DND-41 (cell line): ENCODE measurements around the gene POLN.

Experiments
- ATAC-seq: fragments of 200-7000 bp; cut with Tn5 transposase; 3 replicates; pipeline ENCODE4 v1.9.1; 2021; ENCODE audit warnings: low read depth; ENCODE audit not compliant: insufficient read depth
- DNase-seq: peaks from one replicate; pipeline ENCODE4 v3.0.0-alpha.2; 2020
- H2AFZ ChIP-seq: 2 replicates; pipeline ENCODE4 v1.6.0; 2012; ENCODE audit warnings: low read depth, low read length
- H3K27ac ChIP-seq: 2 replicates; pipeline ENCODE4 v1.5.1; 2012; ENCODE audit warnings: low read length, inconsistent platforms
- H3K27me3 ChIP-seq: fragments of 200-600 bp; sonication (generic); 2 replicates; pipeline ENCODE4 v1.6.0; 2012; ENCODE audit warnings: low read length, mild to moderate bottlenecking, inconsistent platforms; ENCODE audit not compliant: insufficient read depth, poor library complexity
- H3K36me3 ChIP-seq: 2 replicates; pipeline ENCODE4 v1.5.1; 2012; ENCODE audit warnings: low read length, inconsistent platforms; ENCODE audit not compliant: insufficient read depth
- H3K4me1 ChIP-seq: 2 replicates; pipeline ENCODE4 v1.5.1; 2012; ENCODE audit warnings: mild to moderate bottlenecking, low read length; ENCODE audit not compliant: insufficient read depth
- H3K4me2 ChIP-seq: 2 replicates; pipeline ENCODE4 v1.6.0; 2012; ENCODE audit warnings: mild to moderate bottlenecking, moderate library complexity, low read length, inconsistent platforms; ENCODE audit not compliant: insufficient read depth
- H3K4me3 ChIP-seq, 2 experiments: fragments of 200-600 bp in 1 of 2; shearing (Covaris generic) in 1 of 2; 2 replicates each; pipeline ENCODE4 v1.5.1; 2012 to 2016; ENCODE audit warnings: inconsistent platforms in 2 of 2, low read length in 2 of 2, mild to moderate bottlenecking in 2 of 2, low read depth in 1 of 2, moderate library complexity in 1 of 2
- H3K79me2 ChIP-seq: 2 replicates; pipeline ENCODE4 v1.6.0; 2012; ENCODE audit warnings: low read length, inconsistent platforms; ENCODE audit not compliant: insufficient read depth
- H3K9ac ChIP-seq: 2 replicates; pipeline ENCODE4 v1.6.0; 2012; ENCODE audit warnings: low read depth, mild to moderate bottlenecking, inconsistent platforms, low read length, moderate library complexity
- H3K9me3 ChIP-seq: 2 replicates; pipeline ENCODE4 v1.5.1; 2012; ENCODE audit warnings: low read length, moderate library complexity, mild to moderate bottlenecking, inconsistent platforms; ENCODE audit not compliant: insufficient read depth, severe bottlenecking
- H4K20me1 ChIP-seq: 2 replicates; pipeline ENCODE4 v1.6.0; 2012; ENCODE audit warnings: low read length; ENCODE audit not compliant: insufficient read depth
- CTCF ChIP-seq: IDR thresholded peaks from 2 replicates; pipeline ENCODE4 v1.5.1; 2012; ENCODE audit warnings: borderline replicate concordance, low read length, moderate library complexity, mild to moderate bottlenecking; ENCODE audit not compliant: poor library complexity, severe bottlenecking; ENCODE audit errors: extremely low read depth
- EZH2 ChIP-seq: IDR thresholded peaks from 3 replicates; pipeline ENCODE4 v1.6.1; 2012; ENCODE audit warnings: borderline replicate concordance, low read depth, mild to moderate bottlenecking, moderate library complexity, low read length, inconsistent platforms; ENCODE audit not compliant: severe bottlenecking

Gene POLN

DNA sequence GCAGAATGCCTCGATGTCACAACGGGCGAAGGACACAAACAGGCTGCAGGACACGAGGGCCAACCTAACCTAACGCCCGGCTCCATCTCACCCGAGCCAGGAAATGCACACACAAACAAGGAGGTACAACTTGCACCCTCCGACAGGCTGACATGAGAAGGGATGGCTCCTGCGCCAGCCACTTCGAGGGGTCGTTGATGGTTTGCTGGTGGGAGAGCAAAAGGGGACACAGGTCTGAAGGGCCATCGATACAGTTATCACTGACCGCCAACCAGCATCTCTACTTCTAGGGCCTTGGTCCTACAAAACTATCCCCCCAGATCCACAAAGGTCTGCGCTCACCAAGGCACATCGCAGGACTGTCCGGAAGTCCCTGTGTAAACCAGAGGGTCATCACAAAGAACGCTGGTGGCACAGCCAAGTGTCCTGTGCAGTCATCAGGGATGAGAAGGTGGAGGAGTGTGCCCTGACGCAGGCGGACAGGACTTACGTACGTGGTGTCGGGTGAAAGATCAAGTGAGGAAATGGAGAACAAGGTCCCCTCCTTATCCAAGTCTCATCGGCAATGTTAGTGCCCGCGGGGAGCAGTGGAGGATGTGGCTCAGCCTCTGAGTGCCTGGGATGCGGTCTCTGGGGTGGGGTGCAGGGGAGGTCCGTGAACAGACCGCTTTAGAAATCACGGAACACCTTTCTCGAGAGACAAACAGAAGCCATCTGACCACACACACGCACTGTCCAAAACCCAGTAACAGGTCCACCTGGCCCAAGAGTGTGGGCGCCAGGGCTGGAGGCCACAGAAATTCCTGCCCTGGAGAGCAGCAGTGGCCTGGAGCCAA is 13.0 kb upstream of the POLN start:
- Histone ChIP-seq H3K9me3 (no peaks in the 10 kb centered on the region), H3K27ac (no peak overlapping the region), H4K20me1 (peaks cover 65% of the 10 kb centered on the region), H3K4me1 (peaks cover 9% of the 10 kb centered on the region), H3K79me2 (peaks cover 16% of the 10 kb centered on the region), H3K9ac (no peak overlapping the region), H3K4me2 (no peak overlapping the region), H2AFZ (no peak overlapping the region), H3K27me3 (no peaks in the 10 kb centered on the region), H3K36me3 (peaks cover 76% of the 10 kb centered on the region), H3K4me3 (no peak overlapping the region)
- no peak for TF ChIP-seq EZH2
- no peak for TF ChIP-seq CTCF
- no peak for DNase-seq
- ATAC-seq, result no peak

GRCh38 chr4:2253160-2254084 is 11.5 kb upstream of the POLN start:
- Histone ChIP-seq H3K79me2 (peaks cover 2% of the 10 kb centered on the region; the same call in 1 of the 2 replicates), H3K27me3 (no peaks in the 10 kb centered on the region), H3K9me3 (no peaks in the 10 kb centered on the region), H3K4me3 (no peak overlapping the region), H2AFZ (no peak overlapping the region), H4K20me1 (peaks cover 54% of the 10 kb centered on the region), H3K9ac (no peak overlapping the region), H3K4me2 (no peak overlapping the region), H3K4me1 (no peaks in the 10 kb centered on the region), H3K36me3 (peaks cover 68% of the 10 kb centered on the region), H3K27ac (no peak overlapping the region)
- no peak for TF ChIP-seq CTCF
- ATAC-seq, result no peak
- DNase-seq, result peak; percentile 3

DNA sequence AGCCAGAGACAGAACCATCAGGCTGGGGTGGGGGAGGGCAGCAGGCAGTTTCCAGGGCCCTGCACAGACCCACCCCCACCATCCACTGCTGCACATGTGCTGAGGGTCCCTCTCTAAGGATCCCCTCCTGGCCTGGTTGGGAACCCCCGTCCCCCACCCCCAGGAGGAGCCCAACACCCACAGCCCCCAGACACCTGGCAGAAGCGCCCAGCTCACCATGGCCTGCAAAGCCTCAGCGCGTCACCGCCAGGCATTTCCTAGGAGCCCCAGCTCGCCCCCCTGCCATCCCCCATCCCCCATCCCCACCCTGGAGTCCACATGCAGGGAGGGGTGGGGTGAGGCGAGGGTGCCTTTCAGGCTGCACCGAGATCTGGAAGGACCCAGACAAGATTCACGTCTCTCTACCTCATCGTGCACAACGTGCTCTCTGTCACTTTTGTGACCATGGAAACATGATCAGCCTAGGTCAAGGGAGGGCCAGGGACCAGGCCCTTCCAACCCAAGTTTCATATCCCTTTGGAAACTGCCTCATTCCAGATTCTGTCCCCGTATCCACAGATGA is 10.7 kb upstream of the POLN start:
- peaks cover 64% of the 10 kb centered on the region for H3K36me3 ChIP-seq
- H3K4me3 ChIP-seq, result no peak overlapping the region

More for the DNA sequence above, 10.7 kb upstream of the POLN start:
- no peaks in the 10 kb centered on the region for H3K9me3 ChIP-seq
- ATAC-seq (no peak), DNase-seq (peak; percentile 4)
- peaks cover 48% of the 10 kb centered on the region for H4K20me1 ChIP-seq
- no peak overlapping the region for H3K9ac ChIP-seq
- H2AFZ ChIP-seq, result no peak overlapping the region
- no peak overlapping the region for H3K27ac ChIP-seq
- H3K4me2 ChIP-seq, result no peak overlapping the region
- H3K4me1 ChIP-seq, result no peaks in the 10 kb centered on the region
- H3K27me3 ChIP-seq, result no peaks in the 10 kb centered on the region
- H3K79me2 ChIP-seq, result no peaks in the 10 kb centered on the region
- TF ChIP-seq CTCF (no peak), EZH2 (no peak)
